Measurements from ENCODE around the gene PCDH15.

GRCh38 chr10:54576541-54576940 lies 224.5 kb downstream of the PCDH15 start:
- TF ChIP-seq EZH2 (IDR thresholded peaks at IDR 0.05; ENCODE audit: insufficient read depth, low read length) (no peak), CTCF (IDR thresholded peaks at IDR 0.05; ENCODE audit: insufficient read depth, low read depth, low read length) (no peak)
